Stimulated activated CD8-positive, alpha-beta memory T cell treated with anti-CD3 and anti-CD28 coated beads, Interleukin-7, amount 100 ng/mL, for 48 hours (primary cell): Measurements from ENCODE around the gene PCDH18.
"Not testable (repeated sequence)": the region's sequence is repeated elsewhere in the genome, so short reads cannot be mapped to it uniquely, and the experiment has no call there.

Source experiments
- DNase-seq, 2 donors: peaks; one replicate each; pipeline ENCODE4 v3.0.0-alpha.2; 2020; ENCODE audit warnings: low read depth in 1 of 2; ENCODE audit errors: extremely low read depth in 1 of 2

Gene PCDH18

DNA sequence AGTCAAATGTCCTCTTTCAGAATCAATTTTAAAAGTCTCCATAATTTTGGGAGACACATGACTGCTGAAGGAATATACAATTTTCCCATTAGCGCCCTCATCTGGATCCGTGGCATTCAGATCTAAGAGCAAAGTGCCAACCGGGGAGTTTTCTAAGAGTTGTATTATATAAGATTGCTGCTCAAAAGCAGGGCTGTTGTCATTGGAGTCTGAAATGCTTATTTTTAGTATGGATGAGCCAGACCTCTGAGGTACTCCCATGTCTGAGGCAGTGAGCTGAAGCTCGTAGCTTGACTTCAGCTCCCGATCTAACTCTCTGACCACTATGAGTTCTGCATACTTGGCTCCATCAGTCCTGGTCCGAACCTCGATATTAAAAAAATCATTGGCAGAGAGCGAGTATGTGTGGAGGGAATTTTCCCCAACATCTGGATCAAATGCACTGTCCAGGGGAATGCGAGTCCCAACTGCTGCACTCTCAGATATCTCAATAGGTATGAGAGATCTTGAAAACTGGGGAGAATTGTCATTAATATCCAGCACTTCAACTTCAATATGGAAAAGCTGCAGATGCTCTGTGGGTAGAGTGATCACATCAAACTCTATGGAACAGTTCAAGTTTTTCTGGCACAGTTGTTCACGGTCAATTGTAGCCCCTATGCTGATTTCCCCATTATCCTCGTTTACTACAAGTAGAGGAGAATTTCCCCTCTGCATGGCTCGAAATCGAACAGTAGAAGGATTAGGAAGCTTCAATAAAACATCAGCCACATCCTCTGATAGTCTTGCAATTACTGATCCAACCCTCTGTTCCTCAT is 917 bp downstream of the PCDH18 start:
- no peak for DNase-seq

DNA sequence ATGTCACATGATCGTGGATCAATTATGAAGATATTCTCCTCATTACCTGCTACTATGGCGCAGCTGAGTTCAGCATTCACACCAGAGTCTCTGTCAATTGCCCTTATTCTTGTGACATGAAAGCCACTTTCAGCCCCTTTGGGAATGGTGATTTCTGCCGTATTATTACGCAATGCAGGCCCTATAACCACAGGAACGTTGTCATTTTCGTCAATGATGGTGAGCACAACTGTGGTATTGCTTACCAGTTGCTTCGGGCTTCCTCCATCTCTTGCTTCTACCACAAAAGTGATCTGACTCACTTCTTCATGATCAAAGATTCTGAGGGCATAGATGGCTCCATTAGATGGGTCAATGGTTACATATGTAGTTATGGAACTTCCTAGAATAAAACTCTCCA is 2.1 kb downstream of the PCDH18 start:
- no peak for DNase-seq

DNA sequence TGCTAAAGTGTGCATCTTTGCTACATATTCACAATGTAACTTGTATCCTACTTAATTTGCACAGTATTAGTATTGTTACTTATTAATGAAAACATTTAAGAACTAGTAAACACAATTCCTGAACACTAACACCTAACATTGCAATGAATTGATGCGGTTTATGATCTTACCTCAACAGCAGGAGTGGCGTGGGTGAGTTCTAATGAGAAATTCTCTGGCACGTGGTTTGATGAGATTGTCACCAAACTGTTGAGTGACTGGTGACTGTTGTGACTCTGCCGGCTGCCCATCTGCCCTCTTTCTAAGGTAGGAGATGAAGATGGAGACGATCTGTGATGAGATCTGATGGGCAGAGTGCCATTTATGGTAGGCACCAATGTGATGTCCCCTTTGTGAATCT is 2.9 kb downstream of the PCDH18 start:
- DNase-seq, result no peak

DNA sequence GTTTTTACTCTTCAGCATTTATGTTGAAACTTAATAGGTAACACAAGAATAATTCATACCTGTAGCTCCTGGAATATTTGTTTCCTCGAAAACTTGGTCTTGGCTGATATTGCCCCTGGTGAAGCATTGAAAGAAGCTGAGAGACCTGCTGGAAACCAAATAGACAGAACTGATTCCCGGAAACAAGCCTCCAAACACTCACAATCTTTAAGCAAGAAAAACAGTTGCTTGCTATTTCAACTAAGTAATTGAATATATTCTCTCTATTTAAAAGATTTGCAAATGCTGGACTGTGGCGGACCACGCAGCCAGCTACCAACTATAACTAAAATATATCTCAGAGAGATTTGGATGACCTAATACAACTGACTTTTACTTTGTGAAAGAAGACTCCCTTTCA is 3.6 kb downstream of the PCDH18 start:
- DNase-seq, result no peak

DNA sequence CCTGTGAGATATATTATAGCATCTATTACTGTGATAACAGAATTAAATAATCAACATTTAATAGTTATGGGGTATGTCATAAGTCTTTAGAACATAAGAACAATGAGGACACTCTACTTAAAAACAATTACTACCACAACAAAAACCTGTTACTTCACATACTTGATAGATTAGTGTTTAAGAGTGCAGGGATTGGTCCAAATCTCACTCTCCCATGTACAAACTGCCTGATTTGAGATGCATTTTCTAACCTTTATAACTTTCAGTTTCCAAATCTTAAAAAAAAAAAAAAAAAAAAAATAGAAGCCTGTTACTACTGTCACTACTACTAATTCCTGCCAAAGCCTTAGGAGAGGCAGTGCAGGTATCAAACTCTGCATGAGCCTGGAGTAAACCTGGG is 5.6 kb downstream of the PCDH18 start:
- DNase-seq, result no peak

DNA sequence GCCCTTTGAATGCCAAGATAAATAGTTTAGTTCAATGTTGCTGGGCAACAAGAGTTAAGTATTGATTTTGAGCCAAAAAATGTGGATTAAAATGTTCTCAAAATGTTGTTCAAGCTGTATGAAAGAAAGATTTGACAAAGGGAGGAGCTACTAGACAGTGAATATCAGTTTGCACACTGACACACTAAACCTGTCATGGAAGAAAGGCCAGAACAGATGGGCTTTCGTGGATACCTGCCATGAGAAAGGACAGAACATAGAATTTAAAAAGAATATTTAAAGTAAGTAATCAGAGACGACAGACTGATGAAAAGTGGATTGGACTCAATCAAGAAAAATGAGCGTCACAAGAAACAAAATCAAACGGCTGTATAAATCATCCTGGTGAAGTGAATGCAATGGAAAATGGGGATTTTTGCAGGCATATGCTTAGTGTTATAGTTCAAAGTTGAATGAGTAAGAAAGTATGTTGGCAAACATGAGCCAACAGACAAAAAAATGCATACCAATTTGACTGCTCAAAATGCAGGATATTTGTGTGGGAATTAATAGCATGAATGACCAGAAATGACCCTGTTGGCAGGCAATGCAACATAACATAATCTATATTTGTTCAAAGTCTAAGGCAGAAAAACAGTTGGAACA is 7.4 kb downstream of the PCDH18 start:
- no peak for DNase-seq

DNA sequence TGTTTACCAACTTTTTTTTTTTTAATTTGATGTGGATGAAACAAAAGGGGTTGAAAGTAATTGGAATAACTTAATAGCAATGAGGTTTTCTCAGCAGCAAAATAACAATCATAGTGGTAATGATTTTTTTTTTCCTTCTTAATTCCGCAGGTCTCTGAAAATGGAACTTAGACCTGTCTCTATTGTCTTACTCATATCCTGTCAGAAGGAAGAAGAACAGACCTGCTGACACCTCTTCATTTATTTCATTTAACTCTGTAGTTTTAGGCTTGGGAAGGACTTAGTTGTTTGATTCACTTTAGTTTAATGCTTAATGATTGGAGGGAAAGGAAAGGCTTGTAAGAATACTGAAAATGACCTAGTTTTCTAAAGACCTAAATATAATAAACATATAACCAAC is 9.0 kb downstream of the PCDH18 start:
- no peak for DNase-seq

DNA sequence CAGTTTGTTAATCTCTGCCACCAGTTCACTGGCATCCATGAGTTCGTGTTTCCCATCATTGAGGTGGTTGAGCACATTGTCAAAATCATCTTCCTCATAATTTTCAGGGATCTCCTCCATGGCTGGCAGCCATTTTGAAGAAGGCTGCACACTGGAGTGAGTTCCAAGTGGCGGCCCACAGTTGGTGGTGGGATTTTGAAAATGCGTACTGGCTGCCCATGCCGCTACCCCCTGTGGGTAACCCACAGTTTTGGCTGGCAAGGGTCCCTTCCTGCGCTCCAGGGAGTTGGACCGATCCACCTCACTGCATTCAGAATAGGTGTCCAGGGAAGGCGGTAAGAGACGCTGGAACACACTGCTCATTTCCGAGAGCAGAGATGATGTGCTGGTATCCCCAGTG is 11.2 kb downstream of the PCDH18 start:
- no peak for DNase-seq

DNA sequence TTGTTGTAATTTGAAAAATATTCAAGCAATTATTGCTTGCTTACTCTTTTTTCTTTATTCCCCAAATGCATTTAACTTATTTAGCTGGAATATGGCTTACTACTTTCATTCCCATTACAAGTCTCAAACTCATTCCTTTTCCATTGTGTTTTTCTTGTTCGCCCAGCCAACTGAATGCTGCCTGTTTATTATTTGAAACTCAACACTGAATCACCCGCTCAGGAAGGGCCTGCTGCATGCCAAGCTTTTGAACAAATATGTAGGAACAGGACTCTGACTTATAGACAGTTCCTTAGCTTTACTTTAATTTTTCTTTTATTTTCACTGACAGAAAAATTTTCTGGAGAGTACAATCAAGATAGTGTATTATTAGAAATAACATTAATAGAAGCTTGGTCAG is 12.9 kb downstream of the PCDH18 start:
- DNase-seq, result no peak

DNA sequence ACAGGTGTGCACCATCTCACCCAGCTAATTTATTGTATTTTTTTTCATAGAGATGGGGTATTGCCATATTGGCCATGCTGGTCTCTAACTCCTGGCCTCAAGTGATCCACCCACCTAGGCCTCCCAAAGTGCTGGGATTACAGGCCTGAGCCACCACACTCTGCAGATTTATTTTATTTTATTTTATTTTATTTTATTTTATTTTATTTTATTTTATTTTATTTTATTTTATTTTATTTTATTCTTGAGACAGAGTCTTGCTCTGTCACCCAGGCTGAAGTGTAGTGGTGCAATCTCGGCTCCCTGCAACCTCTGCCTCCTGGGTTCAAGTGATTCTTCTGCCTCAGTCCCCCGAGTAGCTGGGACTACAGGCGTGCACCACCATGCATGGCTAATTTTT is 15.0 kb downstream of the PCDH18 start:
- not testable (repeated sequence) for DNase-seq

DNA sequence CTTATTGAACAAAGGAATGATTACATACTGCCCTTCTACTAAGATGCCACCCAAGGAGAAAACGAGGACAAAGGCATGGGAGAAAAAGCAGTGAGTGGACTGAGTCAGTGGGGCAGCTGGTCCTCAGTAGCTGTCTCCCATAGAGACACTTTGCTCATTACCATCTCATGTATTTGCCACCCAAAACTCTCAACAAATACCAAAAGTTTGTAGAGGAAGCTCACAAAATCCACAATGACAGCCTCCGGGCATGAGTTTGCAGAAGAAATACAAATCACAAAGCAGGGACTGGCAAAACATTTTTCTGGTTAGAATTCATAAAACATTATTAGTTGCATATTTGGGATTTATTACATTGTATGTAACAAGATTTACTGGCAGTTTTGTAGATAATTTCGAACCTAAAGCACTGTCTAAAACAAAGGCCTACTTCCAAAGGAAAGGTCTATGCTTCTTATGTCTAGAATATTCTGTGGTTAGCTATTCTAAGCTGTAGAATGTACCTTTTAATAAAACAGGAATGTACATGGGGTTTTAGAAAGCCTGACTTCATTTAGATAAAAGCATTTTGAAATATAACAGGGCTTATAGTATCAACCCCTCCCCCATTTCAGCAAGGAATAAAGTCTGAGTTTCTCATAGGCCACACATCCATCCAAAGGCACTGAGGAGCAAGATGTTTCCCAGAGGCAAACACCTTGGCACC is 17.7 kb downstream of the PCDH18 start:
- no peak for DNase-seq

DNA sequence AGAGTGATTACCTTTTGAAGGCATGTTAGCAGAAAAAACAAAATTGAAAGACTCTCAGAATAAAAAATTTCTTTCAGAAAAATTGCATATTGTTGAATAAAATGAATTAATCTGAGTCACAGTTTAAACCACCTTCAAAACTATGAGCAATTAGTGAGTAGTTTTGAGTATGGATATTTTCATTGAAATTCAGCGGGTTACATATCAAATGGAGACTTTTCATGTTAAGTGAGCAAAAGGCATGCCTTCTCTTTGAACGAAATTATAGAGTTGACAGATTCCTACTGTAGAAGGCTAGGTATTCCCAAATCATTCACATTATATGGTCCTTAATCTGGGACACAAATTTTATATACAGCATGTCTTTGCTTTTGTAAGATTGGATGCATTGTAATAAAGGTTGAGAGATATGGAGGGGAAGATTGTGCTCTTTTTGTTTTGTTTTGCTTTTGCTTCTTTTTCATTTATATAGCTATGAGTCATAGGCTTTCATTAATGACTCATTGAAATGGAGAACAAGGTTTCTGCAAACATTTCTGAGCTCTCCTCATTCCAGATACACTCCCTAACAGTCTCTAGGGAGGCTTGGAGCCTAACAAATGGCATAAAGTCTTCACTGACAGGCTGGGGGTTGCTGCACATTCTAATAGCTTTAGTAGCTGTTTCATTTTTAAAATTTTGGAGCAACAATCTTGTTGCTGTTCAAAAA is 21.6 kb downstream of the PCDH18 start:
- DNase-seq, result no peak

DNA sequence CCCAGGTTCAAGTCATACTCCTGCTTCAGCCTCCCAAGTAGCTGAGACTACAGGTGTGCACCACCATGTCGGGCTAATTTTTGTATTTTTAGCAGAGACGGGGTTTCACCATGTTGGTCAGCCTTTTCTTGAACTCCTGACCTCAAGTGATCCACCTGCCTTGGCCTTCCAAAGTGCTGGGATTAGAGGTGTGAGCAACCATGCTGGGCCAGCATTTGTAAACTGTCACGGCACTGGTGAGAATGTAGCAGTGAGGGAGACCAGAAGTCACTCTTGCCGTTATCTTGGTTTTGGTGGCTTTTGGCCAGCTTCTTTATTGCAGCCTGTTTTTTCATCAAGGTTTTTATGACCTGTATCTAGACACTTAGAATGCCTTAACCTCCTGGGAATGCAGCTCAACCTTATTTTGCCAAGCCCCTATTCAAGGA is 22.4 kb downstream of the PCDH18 start:
- DNase-seq, result no peak

DNA sequence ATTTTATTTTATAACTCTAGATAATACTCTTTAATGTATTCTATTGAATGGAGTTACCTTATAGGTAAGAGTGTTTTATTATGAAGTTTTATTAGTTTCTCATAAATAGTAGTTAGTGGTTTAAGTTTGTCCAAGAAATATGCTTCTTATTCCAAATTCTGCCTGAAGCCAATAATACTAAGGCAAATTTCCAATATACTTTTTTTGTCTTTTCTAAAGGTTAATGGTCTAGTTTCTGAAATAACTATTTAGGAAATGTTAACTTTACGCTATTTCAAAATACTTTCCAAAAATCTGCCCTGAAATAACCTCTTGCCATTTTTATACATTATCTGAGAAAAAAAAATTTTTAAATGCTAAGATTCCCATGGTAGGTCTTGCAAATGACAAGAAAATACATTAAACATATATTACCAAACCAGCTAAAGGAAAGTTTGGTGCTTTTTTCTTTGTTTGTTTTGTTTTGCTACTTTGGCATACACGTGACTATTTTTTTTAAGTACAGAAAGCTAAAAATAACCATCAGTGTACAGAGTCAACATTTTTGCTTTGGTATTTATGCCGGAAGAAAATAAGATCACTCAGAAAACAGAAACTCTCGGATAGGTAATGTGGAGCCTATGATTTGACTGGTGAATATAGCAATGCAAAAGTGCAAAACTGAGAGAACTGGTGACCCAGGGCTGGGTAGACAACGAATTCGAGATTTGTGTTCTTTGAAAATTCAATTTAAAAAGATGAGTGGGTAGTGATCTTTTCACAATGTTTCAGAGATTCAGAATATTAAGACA is 29.8 kb downstream of the PCDH18 start:
- DNase-seq, result no peak

DNA sequence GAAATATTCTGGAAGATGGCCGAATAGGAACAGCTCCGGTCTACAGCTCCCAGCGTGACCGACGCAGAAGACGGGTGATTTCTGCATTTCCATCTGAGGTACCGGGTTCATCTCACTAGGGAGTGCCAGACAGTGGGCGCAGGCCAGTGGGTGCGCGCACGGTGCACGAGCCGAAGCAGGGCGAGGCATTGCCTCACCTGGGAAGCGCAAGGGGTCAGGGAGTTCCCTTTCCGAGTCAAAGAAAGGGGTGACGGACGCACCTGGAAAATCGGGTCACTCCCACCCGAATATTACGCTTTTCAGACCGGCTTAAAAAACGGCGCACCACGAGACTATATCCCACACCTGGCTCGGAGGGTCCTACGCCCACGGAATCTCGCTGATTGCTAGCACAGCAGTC is 36.0 kb downstream of the PCDH18 start:
- not testable (repeated sequence) for DNase-seq

DNA sequence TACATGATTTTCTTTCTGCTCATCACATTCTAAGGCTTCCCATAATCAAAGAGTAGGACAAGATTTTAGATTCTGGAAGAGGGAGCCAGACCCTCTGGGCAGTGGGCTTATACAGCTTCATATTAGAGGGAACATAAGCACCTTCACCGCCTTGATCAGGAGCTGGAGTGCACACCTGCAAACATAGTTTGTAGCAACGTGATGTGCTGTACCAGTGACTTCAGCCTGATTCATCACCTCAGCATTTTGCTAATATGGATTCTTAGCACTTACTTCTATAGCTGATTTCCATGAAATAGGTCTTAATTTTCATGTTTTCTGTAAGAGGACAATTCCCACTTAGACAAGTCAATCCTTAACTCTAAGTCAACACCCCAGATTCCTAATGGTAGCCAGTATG is 36.7 kb downstream of the PCDH18 start:
- no peak for DNase-seq

DNA sequence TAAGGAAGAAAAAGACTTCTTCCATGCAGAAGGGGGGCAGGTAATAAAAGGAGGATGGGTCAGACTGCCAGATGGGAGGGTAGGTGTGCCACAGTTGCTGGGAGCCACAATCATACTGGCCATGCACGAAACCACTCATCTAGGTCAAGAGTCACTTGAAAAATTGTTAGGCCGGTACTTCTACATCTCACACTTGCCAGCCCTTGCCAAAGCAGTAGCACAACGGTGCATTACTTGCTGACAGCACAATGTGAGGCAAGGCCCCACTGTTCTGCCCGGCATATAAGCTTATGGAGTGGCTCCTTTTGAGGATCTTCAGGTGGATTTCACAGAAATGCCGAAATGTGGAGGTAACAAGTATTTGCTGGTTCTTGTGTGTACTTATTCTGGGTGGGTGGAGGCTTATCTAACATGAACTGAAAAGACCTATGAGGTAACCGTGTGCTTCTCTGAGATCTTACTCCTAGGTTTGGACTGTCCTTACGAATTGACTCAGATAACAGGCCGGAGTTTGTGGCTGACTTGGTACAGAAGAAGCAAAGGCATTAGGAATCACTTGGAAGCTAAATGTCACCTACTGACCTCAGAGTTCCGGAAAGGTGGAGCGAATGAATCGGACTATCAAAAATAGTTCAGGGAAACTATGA is 48.9 kb downstream of the PCDH18 start:
- not testable (repeated sequence) for DNase-seq

DNA sequence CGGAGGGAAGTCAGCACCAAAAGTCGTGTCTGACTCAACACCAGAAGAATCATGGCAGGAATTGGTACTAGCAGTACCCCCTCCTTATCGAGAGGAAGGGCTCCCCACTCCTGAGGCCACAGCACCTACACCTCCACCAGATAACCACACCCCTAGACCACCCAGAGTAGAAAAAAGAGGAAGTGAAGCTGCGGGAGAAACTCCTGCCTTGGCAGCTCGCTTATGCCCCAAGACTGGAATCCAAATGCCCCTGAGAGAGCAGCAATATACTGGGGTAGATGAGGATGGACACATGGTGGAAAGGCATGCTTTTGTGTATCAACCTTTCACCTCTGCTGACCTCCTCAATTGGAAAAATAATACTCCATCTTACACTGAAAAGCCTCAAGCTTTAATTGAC is 52.6 kb downstream of the PCDH18 start:
- DNase-seq, result not testable (repeated sequence)

DNA sequence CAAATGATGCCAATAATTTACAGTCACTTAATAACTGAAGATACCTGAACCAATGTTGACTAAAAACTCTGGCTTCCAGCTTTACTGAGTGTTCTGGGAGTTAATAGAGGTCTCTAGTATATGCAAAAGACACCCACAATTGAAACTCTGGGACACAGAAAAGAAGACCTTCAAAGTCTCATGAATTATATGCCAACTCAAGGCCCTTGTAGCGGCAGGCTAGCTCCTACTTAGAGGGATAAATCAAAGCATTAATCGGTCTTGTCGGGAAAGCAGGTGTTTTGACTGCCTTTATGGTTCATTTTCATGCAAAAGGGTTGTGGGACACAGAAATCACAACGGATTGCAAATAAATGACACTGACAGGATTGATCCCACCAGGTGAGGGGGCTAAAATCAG is 55.9 kb downstream of the PCDH18 start:
- DNase-seq, result no peak

DNA sequence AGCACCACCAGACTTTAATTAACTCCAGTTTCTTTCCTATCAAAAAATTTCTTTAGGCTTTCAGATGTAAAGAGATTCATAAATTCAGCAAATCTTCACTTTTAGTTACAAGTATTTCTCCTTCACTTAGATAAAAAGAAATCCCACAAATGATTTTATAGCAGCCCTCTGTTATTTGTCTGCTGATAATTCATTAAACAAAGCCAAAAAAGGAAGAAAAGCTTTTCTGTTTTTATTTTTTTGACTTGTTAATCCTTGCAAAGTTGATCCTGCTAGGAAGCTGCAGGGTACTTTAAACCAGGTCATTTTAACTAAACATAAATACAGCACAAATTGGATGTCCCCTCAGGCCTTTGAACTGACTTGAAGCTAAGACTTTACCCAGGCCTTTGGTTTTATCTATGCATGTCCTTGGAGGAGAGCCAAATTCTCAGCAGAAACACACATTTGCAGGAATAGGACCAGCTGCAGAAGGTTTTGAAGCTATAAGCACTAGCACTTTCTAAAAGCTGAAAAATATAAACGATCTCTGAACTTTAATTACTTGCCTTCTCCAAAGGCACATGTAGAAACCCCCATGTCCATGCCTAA is 57.5 kb downstream of the PCDH18 start:
- DNase-seq, result no peak
